Lower lobe of right lung (tissue), 2 donors: ENCODE data around the gene TMEM17. TPM values are rescaled to one million over a fixed set of nuclear protein-coding genes. Genes with fewer than 3 reads are reported as not detected.
"Not testable (repeated sequence)": the region's sequence is repeated elsewhere in the genome, so short reads cannot be mapped to it uniquely, and the experiment has no call there.

ENCODE experiments used
- ATAC-seq, 2 donors: fragments of 200-7000 bp; cut with Tn5 transposase; one replicate each; pipeline ENCODE4 v1.9.1; 2020 to 2022; ENCODE audit warnings: mild to moderate bottlenecking in 2 of 2, moderate library complexity in 2 of 2
- DNase-seq: peaks from one replicate; pipeline ENCODE4 v3.0.0-alpha.2; 2020
- H3K27ac ChIP-seq: fragments of 200-600 bp; one replicate; pipeline ENCODE4 v1.8.0; 2022
- H3K27me3 ChIP-seq: fragments of 200-600 bp; one replicate; pipeline ENCODE4 v1.8.0; 2022; ENCODE audit warnings: low read depth
- H3K36me3 ChIP-seq: fragments of 200-600 bp; one replicate; pipeline ENCODE4 v1.8.0; 2022; ENCODE audit warnings: mild to moderate bottlenecking
- H3K4me1 ChIP-seq: fragments of 200-600 bp; one replicate; pipeline ENCODE4 v1.8.0; 2022
- H3K4me3 ChIP-seq: fragments of 200-600 bp; one replicate; pipeline ENCODE4 v1.8.0; 2022; ENCODE audit warnings: mild to moderate bottlenecking
- H3K9me3 ChIP-seq: fragments of 200-600 bp; one replicate; pipeline ENCODE4 v1.8.0; 2022
- intact Hi-C: fragments of 100-400 bp; cut with DNase I; formaldehyde crosslinking; loops from one replicate; pipeline ENCODE4 v1.11.0; 2022
- total RNA-seq: library from RNA; stranded (reverse); fragmentation: NEBNext Ultra II Directional; extraction: Animal tissue kit (Norgen Biotek cat#: 25700); gene quantifications from one replicate; pipeline ENCODE4 v1.2.1, GENCODE V29; 2021
- TF ChIP-seq, protein P1 (sequence below): fragments of 200-600 bp; IDR thresholded peaks from one replicate; pipeline ENCODE4 v1.8.0; 2022; ENCODE audit warnings: antibody characterized with exemption, mild to moderate bottlenecking
- donor health status: DM: no; HTN: yes; CAD: no; lungs with severe emphysema.

TMEM17 gene
- total RNA-seq, 1 donor from 2014 or later: 1.8 TPM

DNA sequence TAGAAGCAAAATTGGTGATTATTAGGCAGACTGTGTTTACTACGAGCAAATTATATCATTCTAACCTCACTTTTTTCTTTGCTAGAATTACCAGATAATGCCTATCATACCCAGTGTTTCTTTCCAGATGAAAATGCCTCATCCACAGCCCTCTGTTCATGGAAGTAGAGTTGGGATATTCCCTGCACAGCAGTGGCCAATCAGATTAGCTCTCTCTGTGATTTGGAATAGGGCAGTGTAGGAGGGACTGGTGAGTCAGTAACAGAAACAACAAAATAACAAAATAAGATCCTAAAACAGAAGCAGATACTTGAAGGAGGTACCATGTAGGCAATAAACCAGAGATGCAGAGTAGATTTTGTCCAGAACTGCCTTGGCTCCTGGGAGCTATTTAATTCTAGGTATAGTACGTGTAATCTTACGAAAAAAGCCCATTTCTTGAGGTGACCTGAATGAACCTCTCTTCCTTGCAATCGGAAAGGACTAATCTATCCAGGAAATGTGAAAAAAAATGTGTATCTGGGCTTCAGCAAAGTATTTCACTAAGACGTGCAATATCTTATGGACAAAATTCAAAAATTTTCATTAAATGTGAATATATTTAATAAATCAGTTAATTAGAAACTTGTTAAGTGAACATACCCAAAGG is 18.4 kb upstream of the TMEM17 start:
- Histone ChIP-seq H3K36me3 (no peaks in the 10 kb centered on the region), H3K27me3 (no peaks in the 10 kb centered on the region), H3K27ac (no peak overlapping the region), H3K9me3 (no peaks in the 10 kb centered on the region), H3K4me3 (no peak overlapping the region), H3K4me1 (no peaks in the 10 kb centered on the region)
- DNase-seq: no peak
- TF ChIP-seq, protein P1, sequence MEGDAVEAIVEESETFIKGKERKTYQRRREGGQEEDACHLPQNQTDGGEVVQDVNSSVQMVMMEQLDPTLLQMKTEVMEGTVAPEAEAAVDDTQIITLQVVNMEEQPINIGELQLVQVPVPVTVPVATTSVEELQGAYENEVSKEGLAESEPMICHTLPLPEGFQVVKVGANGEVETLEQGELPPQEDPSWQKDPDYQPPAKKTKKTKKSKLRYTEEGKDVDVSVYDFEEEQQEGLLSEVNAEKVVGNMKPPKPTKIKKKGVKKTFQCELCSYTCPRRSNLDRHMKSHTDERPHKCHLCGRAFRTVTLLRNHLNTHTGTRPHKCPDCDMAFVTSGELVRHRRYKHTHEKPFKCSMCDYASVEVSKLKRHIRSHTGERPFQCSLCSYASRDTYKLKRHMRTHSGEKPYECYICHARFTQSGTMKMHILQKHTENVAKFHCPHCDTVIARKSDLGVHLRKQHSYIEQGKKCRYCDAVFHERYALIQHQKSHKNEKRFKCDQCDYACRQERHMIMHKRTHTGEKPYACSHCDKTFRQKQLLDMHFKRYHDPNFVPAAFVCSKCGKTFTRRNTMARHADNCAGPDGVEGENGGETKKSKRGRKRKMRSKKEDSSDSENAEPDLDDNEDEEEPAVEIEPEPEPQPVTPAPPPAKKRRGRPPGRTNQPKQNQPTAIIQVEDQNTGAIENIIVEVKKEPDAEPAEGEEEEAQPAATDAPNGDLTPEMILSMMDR: no peak
- intact Hi-C loops: no loop called here
- no peak for ATAC-seq

- H3K9me3 ChIP-seq, DNase-seq, ATAC-seq, H3K36me3 ChIP-seq, H3K27ac ChIP-seq, intact Hi-C loops, H3K27me3 ChIP-seq, H3K4me1 ChIP-seq, H3K4me3 ChIP-seq: not testable (repeated sequence)
These were observed 15.1 kb upstream of the TMEM17 start for GRCh38 chr2:62521061-62521460.

GRCh38 chr2:62512384-62512783 is 6.4 kb upstream of the TMEM17 start:
- Histone ChIP-seq H3K4me1 (no peaks in the 10 kb centered on the region), H3K4me3 (no peak overlapping the region), H3K36me3 (no peaks in the 10 kb centered on the region), H3K9me3 (no peaks in the 10 kb centered on the region), H3K27ac (no peak overlapping the region), H3K27me3 (no peaks in the 10 kb centered on the region)
- DNase-seq (no peak), ATAC-seq (no peak)
- TF ChIP-seq, protein P1: no peak
- intact Hi-C loops: no loop called here

DNA sequence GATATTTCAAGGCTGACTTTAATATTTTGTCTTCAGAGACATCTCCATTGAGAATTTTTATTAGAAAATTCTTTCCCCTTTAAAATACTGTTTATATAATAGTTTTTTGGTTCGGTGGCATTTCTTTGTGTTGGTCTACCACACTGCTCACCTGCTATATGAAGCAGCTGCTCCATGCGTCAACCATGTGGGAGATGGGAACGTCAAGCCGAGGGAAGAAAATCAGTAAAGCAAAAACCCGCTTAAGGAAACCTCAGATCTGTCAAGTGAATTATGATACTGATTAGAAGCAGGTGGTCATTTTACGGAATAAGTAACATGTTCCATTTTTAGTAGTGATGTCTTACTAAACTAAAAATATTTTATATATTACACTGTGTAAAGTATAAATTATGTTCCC is 5.6 kb upstream of the TMEM17 start:
- no peaks in the 10 kb centered on the region for H3K27me3 ChIP-seq
- peaks cover 4% of the 10 kb centered on the region for H3K4me1 ChIP-seq
- no peaks in the 10 kb centered on the region for H3K9me3 ChIP-seq
- intact Hi-C loops: no loop called here
- TF ChIP-seq, protein P1: no peak
- H3K36me3 ChIP-seq: no peaks in the 10 kb centered on the region
- H3K4me3 ChIP-seq: no peak overlapping the region
- no peak overlapping the region for H3K27ac ChIP-seq
- ATAC-seq (no peak), DNase-seq (no peak)

DNA sequence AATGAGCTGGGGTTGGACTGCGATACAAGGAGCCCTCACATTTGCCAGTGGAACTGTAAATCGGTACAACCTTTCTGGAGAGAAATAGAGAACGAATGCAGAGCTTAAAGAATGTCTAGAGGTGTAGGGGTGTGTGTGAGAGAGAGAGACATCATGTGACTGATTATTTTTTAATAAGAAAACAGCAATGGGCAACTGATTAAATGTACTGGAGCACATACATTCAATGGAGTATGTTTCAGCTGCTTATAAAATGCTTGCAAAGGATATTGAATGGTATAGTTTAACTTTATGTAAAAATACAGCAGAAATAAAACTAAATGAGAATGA is 391 bp upstream of the TMEM17 start:
- ATAC-seq (peak; percentile 14 to 52), DNase-seq (no peak)
- TF ChIP-seq, protein P1: no peak
- Histone ChIP-seq H3K4me1 (peaks cover 15% of the 10 kb centered on the region), H3K9me3 (no peaks in the 10 kb centered on the region), H3K4me3 (peak overlapping the region; percentile 70), H3K36me3 (no peaks in the 10 kb centered on the region), H3K27me3 (no peaks in the 10 kb centered on the region), H3K27ac (peak overlapping the region; percentile 90)
- intact Hi-C loops: no loop called here

DNA sequence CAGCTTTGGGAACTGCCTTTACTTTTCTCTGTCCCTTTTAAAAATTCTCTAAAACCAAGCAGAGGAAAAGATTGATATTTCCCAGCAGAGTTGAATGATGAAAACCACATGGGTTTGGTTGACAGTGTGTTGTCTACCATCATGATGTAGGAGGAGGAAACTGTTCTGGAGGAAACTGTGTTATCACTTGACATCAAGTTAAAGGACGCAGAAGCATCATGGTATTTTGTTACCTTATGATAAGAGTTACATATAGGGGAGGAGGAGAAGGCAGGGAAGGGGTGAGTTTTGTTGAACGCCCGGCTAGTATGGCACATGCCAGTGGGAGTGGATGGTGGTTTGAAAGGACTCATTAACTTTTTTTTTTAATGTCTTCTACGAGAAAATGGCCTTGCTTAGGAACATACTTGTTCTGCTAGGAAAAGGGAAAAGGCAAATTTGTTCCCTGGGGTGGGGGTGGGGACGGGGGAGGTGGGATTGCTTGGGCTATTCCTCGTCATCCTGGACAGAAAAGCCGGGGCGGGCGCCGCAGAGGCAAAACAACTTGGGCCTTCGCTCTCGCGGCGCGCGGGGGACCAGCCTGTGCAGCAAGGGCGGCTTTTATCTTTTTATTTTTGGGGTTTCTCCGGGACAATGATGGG is 766 bp downstream of the TMEM17 start:
- DNase-seq (no peak), ATAC-seq (no peak)
- peak overlapping the region; percentile 90 for H3K27ac ChIP-seq
- H3K4me1 ChIP-seq: peaks cover 15% of the 10 kb centered on the region
- intact Hi-C loops: no loop called here
- TF ChIP-seq, protein P1: no peak
- H3K27me3 ChIP-seq: no peaks in the 10 kb centered on the region
- H3K9me3 ChIP-seq: no peaks in the 10 kb centered on the region
- H3K36me3 ChIP-seq: no peaks in the 10 kb centered on the region
- peak overlapping the region; percentile 70 for H3K4me3 ChIP-seq
